ENCODE results near the gene FERMT2.

- TF ChIP-seq POLR2AphosphoS5 (IDR thresholded peaks at IDR 0.05; ENCODE audit: low read depth, low read length), result no peak
- TF ChIP-seq TAF1 (IDR thresholded peaks at IDR 0.05; ENCODE audit: borderline replicate concordance, low read depth, low read length), result no peak
- TF ChIP-seq POLR2A (IDR thresholded peaks at IDR 0.05; ENCODE audit: low read depth, low read length), result no peak
Measured at GRCh38 chr14:52868911-52869618, 81.8 kb downstream of the FERMT2 start.

All from GM12892 (cell line).